GM18951 (cell line): ENCODE results near the gene TIGD2.
"Not testable (repeated sequence)": the region's sequence is repeated elsewhere in the genome, so short reads cannot be mapped to it uniquely, and the experiment has no call there.

ENCODE experiments used
- POLR2A ChIP-seq: IDR thresholded peaks from 4 replicates; pipeline ENCODE4 v1.6.1; 2011; ENCODE audit warnings: mild to moderate bottlenecking; ENCODE audit not compliant: insufficient read length, insufficient read depth; ENCODE audit errors: extremely low read depth
- in situ Hi-C: fragments of 300-500 bp; cut with MboI; formaldehyde crosslinking; loops from one replicate; pipeline ENCODE4 v1.12.0; 2022; ENCODE audit warnings: low sequenced_read_pairs, mixed read lengths, inconsistent platforms; ENCODE audit not compliant: unreplicated experiment

Gene TIGD2

DNA sequence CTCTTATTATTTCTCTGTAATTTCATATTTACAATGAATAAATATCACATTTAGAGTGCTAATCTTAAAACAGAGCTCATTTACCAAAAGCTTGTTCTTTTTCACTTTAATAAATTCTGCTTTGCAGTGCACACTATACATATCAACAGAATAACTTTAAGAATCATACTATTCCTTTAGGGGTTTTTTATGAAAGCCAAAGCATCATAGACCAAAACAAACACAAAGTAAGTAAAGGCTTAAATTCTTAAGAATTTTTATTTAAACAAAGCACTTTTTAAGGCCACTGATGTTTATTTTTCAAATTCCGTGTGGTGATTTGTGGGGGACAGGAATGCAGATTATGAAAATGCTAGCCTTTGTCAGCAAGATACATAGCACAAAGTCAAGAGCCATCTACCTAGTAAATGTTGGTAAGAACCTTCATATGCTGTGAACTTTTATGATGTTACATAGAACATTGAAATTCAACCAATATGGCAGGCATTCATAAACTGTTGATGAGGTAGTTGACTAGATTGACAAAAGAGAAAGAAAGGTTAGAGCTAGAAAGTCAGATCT is 17.8 kb downstream of the TIGD2 start:
- in situ Hi-C loops: no loop called here
- no peak for TF ChIP-seq POLR2A

DNA sequence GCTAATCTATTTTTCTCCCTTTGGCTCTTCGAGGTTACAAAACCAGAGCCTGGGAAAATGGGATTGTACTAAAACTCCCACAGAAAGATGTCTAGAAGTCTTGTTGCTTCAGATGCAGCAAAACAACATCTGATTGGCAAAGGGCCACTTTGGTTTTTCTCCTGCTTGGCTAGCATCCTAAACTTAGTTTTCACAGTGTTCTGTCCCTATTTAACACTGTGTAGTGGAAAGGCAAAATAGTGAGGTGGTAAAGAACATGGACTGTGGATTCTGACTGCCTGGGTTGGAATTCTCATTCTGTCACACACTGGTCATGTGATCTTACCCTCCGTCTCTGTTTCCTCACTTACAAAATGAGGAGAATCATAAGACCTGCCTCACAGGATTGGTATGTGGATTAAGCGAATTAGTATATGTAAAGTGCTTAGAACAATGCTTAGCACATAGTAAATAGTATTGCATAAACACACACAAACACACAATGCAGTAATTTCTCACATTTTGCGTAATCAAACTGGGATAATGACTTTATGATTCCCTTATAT is 23.5 kb downstream of the TIGD2 start:
- in situ Hi-C loops: no loop called here
- TF ChIP-seq POLR2A: no peak

DNA sequence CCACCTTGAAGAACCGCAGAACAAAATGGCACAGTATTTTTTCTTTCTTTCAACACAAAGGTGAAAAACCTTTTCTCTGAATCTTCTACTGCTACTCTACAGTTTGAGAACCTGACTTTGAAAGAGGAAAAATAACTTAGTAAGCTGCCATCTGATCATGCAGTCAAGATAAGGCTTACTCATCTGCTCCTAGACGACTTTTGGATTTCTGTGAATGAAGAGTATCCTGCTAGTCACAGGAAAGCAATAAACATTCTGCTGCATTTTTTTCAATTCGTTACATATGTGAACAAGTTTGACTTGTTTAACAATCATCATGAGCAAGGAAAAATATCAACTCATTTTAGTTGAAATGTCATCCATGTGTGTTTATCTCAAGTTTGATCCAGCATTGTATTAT is 25.2 kb downstream of the TIGD2 start:
- TF ChIP-seq POLR2A: no peak
- in situ Hi-C loops: no loop called here

DNA sequence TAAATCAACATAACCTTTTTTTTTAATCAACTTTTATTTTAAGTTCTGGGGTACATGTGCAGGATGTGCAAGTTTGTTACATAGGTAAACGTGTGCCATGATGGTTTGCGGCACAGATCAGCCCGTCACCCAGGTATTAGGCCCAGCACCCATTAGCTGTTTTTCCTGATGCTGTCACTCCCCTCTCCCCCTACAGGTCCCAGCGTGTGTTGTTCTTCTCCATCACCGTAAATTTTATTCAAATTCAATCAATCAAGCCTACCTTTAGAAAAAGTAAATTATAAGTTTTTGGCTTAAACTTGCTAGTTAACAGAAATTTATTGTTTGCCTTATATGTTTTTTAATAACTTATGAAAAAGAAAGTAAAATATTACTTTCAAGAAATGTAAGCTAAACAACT is 25.9 kb downstream of the TIGD2 start:
- no peak for TF ChIP-seq POLR2A
- in situ Hi-C loops: no loop called here

DNA sequence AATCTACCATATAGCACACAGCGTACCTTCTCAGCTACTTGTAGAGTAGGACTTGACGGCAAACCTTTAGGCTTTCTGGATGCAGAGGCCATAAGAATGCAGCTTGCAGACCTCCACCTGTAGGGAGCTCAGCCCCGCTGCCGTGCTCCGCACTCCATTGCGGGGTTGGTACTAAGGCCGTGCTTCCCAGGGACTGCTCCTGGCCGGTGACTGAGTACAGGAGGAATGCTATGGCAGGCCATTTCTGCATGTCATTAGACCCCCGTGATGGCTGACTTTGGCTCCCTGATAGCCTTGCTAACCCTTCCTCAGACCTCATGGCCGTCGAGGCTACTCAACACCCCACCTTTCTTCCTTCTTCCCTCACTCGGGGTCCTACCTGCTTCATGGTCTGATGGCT is 26.4 kb downstream of the TIGD2 start:
- TF ChIP-seq POLR2A: no peak
- in situ Hi-C loops: no loop called here

DNA sequence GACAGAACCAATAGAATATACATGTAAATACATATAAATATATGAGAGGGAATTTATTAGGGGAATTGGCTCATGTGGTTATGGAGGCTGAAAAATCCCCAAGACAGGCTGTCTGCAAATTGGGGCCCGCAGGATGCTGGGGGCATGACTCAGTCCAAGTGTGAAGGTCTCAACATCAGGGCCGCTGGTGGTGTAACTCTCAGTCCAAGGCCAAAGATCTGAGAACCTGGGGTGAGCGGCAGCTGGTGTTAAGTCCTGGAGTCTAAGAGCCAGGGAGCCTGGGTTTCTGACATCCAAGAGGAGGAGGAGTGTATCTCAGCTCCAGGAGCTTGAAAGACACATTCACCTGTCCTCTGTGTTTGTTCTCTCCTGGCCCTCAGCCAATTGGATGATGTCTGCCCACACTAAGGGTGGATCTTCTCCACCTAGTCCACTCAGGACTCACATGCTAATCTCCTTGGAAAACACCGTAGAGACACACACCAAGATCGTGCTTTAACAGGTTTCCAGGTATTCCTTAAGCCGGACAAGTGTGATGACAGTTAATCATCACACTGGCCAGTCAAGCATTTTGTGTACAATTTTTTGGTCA is 28.9 kb downstream of the TIGD2 start:
- TF ChIP-seq POLR2A: no peak

DNA sequence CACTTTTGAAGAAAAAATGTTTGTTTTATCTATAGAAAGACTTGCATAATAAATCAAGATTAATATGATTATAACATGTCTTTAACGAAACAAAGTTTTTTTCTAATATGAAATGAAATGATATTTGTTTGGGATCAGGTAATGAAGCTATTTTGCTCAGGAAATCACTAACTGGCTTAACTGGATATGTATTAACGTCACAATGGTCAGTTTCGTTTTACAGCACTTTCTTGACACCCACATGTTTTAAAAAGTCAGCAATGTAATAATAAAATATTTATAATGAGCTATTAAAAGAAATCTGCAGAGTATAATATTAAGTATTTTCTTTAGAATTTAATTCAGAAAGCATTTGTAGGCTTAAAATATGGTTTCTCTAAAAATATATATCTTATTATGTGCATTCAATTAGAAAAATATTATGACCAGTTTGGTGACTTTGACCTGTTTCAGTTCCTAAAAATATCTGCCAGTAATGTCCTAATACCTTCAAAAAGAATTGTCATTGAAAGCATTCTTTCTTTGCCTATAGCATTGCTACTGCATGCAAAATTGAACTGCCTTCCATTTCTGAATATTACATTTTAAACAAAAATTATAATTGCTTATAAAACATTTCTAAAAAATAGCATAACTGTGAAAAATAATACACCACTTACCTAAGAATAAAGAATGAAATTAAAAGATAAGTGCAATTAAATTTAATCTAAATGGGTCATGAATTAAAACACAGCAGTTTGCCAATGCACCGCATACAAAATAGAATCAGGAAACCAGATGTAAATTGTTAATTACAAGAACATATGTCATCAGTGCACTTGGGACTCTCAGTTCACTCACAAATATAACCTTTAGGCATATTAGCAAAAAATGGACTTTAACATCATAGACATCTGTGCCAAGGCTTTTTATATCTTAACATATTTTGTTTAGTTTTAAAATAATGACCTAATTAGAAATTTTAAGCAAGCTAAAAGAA is 31.6 kb downstream of the TIGD2 start:
- in situ Hi-C loops: no loop called here
- no peak for TF ChIP-seq POLR2A

More for the DNA sequence above, 28.9 kb downstream of the TIGD2 start:
- in situ Hi-C loops: no loop called here

DNA sequence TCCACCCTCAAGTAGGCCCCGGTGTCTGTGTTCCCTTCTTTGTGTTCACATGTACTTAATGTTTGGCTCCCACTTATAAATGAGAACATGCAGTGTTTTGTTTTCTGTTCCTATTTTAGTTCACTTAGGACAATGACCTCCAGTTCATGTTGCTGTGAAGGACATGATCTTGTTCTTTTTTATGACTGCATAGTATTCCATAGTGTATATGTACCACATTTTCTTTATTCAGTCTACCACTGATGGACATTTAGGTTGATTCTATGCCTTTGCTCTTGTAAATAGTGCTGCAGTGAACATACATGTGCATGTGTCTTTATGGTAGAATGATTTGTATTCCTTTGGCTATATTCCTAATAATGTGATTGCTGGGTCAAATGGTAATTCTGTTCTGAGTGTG is 33.3 kb downstream of the TIGD2 start:
- in situ Hi-C loops: not testable (repeated sequence)

DNA sequence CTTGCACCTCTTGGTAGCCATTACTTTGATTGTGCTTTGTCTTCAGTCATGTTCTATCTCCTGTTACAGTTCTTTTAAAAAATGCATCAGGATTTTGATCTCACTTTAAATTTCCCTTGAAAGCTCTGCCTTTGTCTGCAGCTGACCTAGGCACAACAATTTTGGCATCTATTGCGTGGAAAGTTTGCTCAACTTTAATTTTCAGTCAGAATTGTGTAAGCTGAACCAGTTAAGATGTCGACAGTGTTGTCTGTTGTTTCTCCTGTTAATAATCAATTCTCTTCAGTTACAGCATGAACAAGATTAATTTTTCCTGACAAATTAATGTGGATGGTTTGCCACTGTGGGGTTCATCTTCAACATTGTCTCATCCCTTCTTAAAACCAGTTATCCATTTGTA is 34.9 kb downstream of the TIGD2 start:
- TF ChIP-seq POLR2A: no peak
- in situ Hi-C loops: no loop called here

DNA sequence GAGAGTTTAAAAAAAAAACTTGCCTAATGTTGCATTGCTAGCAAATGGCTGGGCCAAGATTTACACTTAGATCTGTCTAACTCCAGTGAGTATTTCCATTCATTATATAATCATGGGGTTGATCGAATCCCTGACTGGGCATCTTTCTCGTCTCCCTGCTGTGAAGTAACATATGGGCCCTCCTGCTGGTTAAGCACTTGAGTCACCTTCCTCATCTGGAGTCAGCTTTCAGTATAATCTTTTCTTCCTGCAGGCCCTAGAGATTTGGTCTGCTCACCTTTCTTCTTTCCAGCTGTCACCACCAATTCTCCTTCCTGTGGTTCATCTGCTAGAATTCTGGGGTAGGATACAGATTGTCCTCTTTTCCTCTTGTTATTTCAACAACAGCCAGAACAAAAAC is 41.6 kb downstream of the TIGD2 start:
- in situ Hi-C loops: no loop called here
- no peak for TF ChIP-seq POLR2A

DNA sequence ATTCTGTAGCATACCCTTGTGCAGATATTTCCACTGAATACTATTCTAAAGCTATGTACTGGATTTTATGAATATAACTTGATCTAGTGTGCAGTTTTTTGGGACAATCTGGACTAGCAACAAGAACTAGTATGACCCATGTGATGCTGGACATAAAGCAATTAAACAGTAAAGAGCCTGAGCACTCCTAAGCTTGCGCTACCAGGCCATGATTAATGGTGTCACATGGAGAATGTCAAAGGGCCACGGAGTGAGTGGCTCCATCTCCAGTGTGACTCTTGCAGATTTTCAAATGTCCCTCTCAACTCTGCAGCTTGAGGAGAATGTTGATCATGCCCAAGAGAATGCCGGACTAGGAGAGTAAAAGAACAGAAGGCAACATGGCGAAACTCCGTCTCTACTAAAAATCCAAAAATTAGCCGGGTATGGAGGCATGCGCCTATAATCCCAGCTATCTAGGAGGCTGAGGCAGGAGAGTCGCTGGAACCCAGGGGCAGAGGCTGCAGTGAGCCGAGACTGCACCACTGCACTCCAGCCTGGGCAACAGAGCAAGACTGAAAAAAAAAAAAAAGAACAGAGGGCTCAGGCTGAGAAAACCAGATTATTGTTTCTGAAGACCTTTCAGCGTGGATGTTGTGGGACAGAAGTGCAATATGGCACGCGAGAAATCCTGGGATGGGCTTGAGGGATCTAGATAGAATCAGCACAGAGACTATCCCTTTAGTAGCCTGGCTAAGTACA is 45.0 kb downstream of the TIGD2 start:
- in situ Hi-C loops: no loop called here
- no peak for TF ChIP-seq POLR2A

DNA sequence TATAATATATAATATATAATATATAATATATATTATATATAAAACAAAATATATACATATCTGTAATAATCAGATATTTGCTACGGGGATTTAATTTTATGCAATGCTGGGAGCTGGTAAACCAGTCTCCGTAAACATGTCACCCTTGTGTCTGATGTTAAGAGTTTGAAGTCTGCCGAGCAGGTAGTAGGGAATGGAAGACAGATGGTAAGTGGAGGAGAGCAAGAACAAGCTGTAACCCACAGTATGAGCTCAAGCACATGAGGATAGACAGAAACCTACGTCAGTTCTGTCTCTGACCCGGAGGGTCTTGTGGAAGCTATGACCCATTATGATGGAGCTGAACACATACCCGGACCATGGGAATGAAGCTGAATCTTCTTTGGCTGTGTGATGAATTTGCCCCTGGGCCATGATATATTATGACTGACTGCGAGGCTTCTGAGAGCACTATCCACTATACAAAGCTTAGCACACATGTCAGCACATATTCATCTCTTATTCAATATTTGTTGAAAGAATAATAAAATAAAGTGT is 46.2 kb downstream of the TIGD2 start:
- TF ChIP-seq POLR2A: no peak
- in situ Hi-C loops: no loop called here
